RPMI7951 (cell line): ENCODE measurements around the gene HCST. TPM values are rescaled to one million over a fixed set of nuclear protein-coding genes. Genes with fewer than 3 reads are reported as not detected.
A peak's percentile ranks its signal among the peaks of the same experiment; 100 is the strongest.

Source experiments
- DNase-seq: peaks from one replicate; pipeline ENCODE4 v3.0.0-alpha.2; 2012; ENCODE audit warnings: low read depth
- total RNA-seq: library from RNA; depleted of rRNA; stranded (reverse); fragments of >200 nt; shearing (Covaris generic); gene quantifications from 2 replicates; pipeline ENCODE4 v1.2.3, GENCODE V29; 2014; rRNA removed

Gene HCST, protein sequence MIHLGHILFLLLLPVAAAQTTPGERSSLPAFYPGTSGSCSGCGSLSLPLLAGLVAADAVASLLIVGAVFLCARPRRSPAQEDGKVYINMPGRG
- 1.9 TPM in 1 of 2 replicates, not detected in the other for total RNA-seq

- peak; percentile 19 for DNase-seq
Measured at GRCh38 chr19:35901854-35902661, at the start of gene HCST. Gene HCST, plus strand, starts transcription at chr19:35902529. Its CDS starts 65 bp downstream, at chr19:35902594.

GRCh38 chr19:35853038-35853756 is 49.1 kb upstream of the HCST start:
- no peak for DNase-seq

DNA sequence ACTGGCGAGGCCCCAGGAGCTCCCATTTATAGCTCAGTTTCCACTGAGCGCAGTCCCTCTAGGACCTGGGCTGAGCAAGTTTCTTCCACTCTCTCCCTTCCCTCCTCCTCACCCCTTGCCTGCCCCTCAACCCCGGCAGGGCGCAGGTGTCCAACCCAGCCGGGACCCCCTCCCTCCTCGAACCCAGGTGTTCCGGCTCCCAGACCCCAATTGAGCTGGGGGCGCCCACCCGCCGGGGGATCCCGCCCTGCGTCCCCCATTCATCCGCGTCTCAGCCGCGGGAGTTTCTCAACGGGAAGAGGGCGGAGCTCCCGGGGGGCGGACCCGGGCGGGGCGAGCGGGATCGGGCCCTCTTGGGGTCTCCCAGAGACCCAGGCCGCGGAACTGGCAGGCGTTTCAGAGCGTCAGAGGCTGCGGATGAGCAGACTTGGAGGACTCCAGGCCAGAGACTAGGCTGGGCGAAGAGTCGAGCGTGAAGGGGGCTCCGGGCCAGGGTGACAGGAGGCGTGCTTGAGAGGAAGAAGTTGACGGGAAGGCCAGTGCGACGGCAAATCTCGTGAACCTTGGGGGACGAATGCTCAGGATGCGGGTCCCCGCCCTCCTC is 45.7 kb upstream of the HCST start, which contains the start of gene KIRREL2:
KIRREL2 (plus strand) TSS at position 366 of the 604 bp plus-strand sequence; CDS start at position 575, 209 bp downstream.
- DNase-seq = no peak

GRCh38 chr19:35858311-35858710 is 44.0 kb upstream of the HCST start:
- DNase-seq = no peak

GRCh38 chr19:35859414-35859813 is 42.9 kb upstream of the HCST start:
- DNase-seq = no peak

GRCh38 chr19:35860436-35860817 is 41.9 kb upstream of the HCST start:
- DNase-seq = no peak

DNA sequence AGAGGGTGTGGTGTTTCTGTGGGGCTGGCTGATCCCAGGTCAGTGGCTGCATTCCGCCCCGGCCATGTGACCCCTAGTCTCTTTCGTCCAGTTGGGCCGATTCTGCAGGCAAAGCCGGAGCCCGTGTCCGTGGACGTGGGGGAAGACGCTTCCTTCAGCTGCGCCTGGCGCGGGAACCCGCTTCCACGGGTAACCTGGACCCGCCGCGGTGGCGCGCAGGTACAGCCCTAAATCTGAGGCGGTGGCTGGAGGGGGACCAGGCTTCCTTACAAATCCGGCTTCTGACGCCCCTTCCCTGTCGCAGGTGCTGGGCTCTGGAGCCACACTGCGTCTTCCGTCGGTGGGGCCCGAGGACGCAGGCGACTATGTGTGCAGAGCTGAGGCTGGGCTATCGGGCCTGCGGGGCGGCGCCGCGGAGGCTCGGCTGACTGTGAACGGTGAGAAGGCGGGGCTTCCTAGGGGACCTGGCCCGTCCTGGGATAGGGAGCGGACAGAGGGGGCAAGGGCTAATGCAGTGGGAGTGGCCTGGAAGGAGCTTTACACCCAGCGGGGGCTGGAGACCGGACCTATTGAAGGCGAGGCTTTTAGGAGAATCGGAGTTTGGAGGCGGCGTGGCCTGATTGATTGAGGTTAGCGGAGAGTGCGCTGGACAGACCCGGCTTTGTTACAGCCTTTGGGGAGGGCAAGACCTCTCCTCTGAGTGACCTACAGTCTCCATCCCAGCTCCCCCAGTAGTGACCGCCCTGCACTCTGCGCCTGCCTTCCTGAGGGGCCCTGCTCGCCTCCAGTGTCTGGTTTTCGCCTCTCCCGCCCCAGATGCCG is 41.3 kb upstream of the HCST start:
- no peak for DNase-seq

DNA sequence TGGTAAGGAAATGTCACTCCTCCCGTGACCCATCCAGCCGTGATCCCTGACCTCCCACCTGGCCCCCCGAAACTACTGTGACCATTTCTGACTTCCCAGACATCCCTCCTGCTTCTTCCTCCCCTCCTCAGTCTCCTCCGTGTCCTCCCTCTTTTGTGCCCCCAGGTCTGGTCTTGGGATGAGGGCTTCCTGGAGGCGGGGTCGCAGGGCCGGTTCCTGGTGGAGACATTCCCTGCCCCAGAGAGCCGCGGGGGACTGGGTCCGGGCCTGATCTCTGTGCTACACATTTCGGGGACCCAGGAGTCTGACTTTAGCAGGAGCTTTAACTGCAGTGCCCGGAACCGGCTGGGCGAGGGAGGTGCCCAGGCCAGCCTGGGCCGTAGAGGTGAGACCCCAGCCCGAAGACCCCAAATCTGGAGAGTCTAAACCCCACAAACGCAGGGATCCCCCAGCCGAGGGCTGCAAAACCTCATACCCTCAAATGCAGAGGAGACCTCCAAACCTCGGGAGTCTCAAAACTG is 40.6 kb upstream of the HCST start:
- DNase-seq = no peak

GRCh38 chr19:35862528-35862927 is 39.8 kb upstream of the HCST start:
- DNase-seq = no peak

GRCh38 chr19:35863018-35863417 is 39.3 kb upstream of the HCST start:
- no peak for DNase-seq

GRCh38 chr19:35868172-35868822 is 34.0 kb upstream of the HCST start, which contains the start of gene APLP1:
Gene APLP1, plus strand, starts transcription at chr19:35868574. Its CDS starts 63 bp downstream, at chr19:35868637.
- peak; percentile 67 for DNase-seq

DNA sequence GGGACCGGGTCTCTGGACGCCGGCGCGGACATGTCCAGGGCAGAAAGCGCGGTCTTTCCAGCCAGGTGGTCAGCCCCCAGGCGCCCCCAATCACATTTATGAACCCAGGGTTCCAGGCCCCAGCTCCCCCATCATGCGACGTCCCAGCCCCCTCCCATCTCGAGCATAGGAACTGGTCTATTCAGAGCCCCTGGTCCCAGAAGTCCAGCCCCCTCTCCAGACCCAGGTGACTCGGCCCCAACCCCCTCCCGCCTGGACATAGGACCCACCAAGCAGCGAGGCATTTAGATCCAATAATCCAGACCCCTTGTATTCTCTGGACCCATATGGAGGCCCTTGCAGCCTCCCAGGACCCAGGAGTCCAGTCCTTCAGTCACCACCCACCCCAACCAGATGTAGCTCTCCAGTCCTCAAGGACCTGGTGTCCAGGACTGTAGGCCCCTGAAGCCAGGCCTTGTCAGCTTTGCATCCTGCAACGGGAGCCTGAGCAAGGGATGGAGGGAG is 33.5 kb upstream of the HCST start:
- no peak for DNase-seq

GRCh38 chr19:35869327-35870123 is 32.8 kb upstream of the HCST start:
- DNase-seq = peak; percentile 88

- DNase-seq = peak; percentile 81
Measured at GRCh38 chr19:35870124-35870736, 32.1 kb upstream of the HCST start.

DNA sequence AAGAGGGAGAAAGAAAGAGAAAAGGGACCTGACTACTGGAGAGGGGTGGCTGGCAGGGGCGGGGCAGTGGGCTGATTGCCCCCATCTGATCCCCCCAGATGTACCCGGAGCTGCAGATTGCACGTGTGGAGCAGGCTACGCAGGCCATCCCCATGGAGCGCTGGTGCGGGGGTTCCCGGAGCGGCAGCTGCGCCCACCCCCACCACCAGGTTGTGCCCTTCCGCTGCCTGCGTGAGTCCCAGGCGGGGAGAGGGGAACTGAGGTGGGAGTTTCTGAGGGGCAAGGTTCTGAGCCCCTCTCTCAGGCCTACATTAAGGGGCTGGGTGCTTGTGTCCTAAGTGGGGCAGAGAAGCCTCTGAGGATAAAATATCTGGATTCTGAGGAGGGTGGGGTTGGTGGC is 31.5 kb upstream of the HCST start:
- no peak for DNase-seq

DNA sequence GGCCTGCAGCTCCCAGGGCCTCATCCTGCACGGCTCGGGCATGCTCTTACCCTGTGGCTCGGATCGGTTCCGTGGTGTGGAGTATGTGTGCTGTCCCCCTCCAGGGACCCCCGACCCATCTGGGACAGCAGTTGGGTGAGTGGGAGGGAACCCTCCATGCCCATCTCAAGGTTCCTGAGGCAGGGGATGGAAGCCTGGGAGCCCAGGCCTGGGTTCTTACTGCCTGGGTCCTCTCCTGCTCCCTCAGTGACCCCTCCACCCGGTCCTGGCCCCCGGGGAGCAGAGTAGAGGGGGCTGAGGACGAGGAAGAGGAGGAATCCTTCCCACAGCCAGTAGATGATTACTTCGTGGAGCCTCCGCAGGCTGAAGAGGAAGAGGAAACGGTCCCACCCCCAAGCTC is 30.7 kb upstream of the HCST start:
- DNase-seq = no peak

- no peak for DNase-seq
Measured at GRCh38 chr19:35872180-35872579, 30.1 kb upstream of the HCST start.

DNA sequence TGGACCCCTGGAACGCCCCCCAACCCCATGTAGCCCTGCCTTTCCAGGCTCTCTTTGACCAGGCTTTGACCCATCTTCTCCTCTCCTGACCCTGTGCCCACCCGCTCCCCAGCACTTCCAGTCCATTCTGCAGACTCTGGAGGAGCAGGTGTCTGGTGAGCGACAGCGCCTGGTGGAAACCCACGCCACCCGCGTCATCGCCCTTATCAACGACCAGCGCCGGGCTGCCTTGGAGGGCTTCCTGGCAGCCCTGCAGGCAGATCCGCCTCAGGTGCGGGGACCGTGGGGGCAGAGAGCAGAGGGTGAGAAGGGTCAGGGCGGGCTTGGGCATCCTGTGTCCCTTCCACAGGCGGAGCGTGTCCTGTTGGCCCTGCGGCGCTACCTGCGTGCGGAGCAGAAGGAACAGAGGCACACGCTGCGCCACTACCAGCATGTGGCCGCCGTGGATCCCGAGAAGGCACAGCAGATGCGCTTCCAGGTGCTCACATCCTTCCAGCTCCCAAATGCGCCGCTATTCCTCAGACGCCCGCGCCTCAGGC is 27.9 kb upstream of the HCST start:
- no peak for DNase-seq

GRCh38 chr19:35879068-35879467 is 23.3 kb upstream of the HCST start:
- no peak for DNase-seq
